ENCODE results near the gene TOX3. TPM values are rescaled to one million over a fixed set of nuclear protein-coding genes. Genes with fewer than 3 reads are reported as not detected.

The TOX3 gene
- total and polyA plus RNA-seq, 2 of the 13 experiments (the other 11 are each of a cell fraction or from before 2014, with no cell fraction given), result 14.5 to 98.6 TPM

DNA sequence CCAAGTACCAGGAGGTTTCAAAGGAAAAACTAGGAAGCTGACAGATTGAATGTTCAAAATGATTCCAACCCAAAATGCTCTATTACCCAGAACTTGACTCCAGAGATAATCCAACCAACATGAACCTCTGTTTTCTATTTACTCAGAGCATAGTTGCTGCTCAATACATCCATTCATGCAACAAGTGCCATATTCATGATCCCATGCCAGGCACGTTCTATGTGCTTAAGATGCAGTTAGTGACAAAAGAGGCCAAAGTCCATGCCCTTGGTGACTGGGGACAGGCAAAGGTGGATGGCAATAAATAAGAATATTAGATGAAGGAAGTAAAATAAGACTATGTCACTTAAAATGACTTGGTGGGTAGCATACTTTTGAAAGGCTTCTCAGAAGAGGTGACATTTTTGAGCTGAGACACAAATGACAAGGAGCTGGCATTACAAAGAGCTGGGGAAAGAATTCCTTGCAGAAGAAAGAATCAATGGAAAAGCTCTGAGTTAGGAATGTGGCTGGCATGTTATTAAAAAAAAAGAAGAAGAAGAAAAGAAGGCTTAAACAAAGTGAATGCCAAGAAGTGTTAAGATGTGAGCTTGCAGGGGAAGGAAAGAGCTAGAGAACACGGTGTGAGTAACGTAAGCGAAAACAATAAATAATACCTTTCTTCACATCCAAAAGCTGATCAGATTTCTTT is 34.5 kb downstream of the TOX3 start:
- BruUV-seq (replicated peaks), result no TSS peak
- H3K9me3 ChIP-seq (ENCODE audit: low read length), result no peaks in the 10 kb centered on the region
- peaks cover 36% of the 10 kb centered on the region for H4K20me1 ChIP-seq (ENCODE audit: insufficient read depth, low read length)
- H3K4me2 ChIP-seq (ENCODE audit: low read depth, low read length), result peak overlapping the region; percentile 2; the same call in 1 of the 2 replicates
- H3K4me1 ChIP-seq (ENCODE audit: insufficient read depth, low read length), result peaks cover 25% of the 10 kb centered on the region
- POLR2A ChIA-PET, result interaction anchor here (0.8 to 2.8 kb wide), 6 partner anchors 10 to 100 kb away, joined by 3 to 10 read pairs (median 3); partner anchors contain the start of gene TOX3
- H3K27ac ChIP-seq (ENCODE audit: extremely low read length, insufficient read depth, low read length), result no peak overlapping the region
- peak; percentile 58 for DNase-seq (ENCODE audit: low spot score)
- peaks cover 89% of the 10 kb centered on the region for H3K79me2 ChIP-seq (ENCODE audit: insufficient read depth, low read length)
- WGBS (ENCODE audit: low lambda C conversion rate), result 94% methylated on average over 4 of the region's 4 CpGs
- in situ Hi-C loops (cut with HindIII; ENCODE audit: extremely low pct_ligation_motif_present, low pct_unique_long_range_greater_than_20kb) (no loop called here), intact Hi-C loops (cut with micrococcal nuclease; ENCODE audit: unreplicated experiment) (loop anchor here (2.0 kb wide), 1 partner anchor 16 kb away; no protein-coding TSS in a partner anchor)
- CTCF ChIA-PET (ENCODE audit: low intra/inter-chr PET ratio, low total read pairs), result no interaction called here
- H3K9ac ChIP-seq (ENCODE audit: insufficient read depth, low read depth, low read length), result no peak overlapping the region
- no peak for FAIRE-seq
- ATAC-seq, result no peak
- H3K36me3 ChIP-seq (replicated peaks in 1 of 2; ENCODE audit: control insufficient read depth in 1 of 2, insufficient read depth in 2 of 2, low read length in 2 of 2), result peaks cover 2 to 25% of the 10 kb centered on the region in 2 experiments; a peak in 4 of 5 replicates
- no peak overlapping the region for H2AFZ ChIP-seq (ENCODE audit: low read length)
- H3K4me3 ChIP-seq (replicated peaks in 1 of 3; ENCODE audit: insufficient read depth in 1 of 3, low read depth in 2 of 3, low read length in 3 of 3), result no peak overlapping the region
- no peaks in the 10 kb centered on the region for H3K27me3 ChIP-seq (ENCODE audit: control insufficient read depth in 1 of 2, insufficient read depth in 2 of 2, low read length in 2 of 2)
- TF ChIP-seq, protein P1, sequence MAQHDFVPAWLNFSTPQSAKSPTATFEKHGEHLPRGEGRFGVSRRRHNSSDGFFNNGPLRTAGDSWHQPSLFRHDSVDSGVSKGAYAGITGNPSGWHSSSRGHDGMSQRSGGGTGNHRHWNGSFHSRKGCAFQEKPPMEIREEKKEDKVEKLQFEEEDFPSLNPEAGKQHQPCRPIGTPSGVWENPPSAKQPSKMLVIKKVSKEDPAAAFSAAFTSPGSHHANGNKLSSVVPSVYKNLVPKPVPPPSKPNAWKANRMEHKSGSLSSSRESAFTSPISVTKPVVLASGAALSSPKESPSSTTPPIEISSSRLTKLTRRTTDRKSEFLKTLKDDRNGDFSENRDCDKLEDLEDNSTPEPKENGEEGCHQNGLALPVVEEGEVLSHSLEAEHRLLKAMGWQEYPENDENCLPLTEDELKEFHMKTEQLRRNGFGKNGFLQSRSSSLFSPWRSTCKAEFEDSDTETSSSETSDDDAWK (CRISPR knock-in tag; IDR thresholded peaks at IDR 0.05), result no peak
- TF ChIP-seq KDM2A (CRISPR knock-in tag; IDR thresholded peaks at IDR 0.05; ENCODE audit: borderline replicate concordance, low read depth) (no peak), STAG1 (CRISPR knock-in tag; IDR thresholded peaks at IDR 0.05) (no peak), MIXL1 (CRISPR knock-in tag; IDR thresholded peaks at IDR 0.05) (no peak), ZNF501 (CRISPR knock-in tag; IDR thresholded peaks at IDR 0.05) (no peak), ZNF883 (CRISPR knock-in tag; IDR thresholded peaks at IDR 0.05; ENCODE audit: not compliant biosample characterization) (no peak), CBX5 (CRISPR knock-in tag; IDR thresholded peaks at IDR 0.05; ENCODE audit: borderline replicate concordance) (no peak), MAZ (IDR thresholded peaks at IDR 0.05; ENCODE audit: borderline replicate concordance, low read depth, low read length) (no peak), MAZ (CRISPR knock-in tag; IDR thresholded peaks at IDR 0.05; ENCODE audit: low read depth) (no peak), PRPF4 (IDR thresholded peaks at IDR 0.05; ENCODE audit: low read depth, low read length, poor library complexity, severe bottlenecking) (no peak), NCOA2 (CRISPR knock-in tag; IDR thresholded peaks at IDR 0.05) (no peak), JDP2 (CRISPR knock-in tag; IDR thresholded peaks at IDR 0.05; ENCODE audit: borderline replicate concordance) (no peak), SRSF9 (IDR thresholded peaks at IDR 0.05; ENCODE audit: borderline replicate concordance, insufficient read depth, low read depth, low read length, poor library complexity, severe bottlenecking) (no peak), ZNF431 (CRISPR knock-in tag; IDR thresholded peaks at IDR 0.05; ENCODE audit: borderline replicate concordance, low read depth) (no peak), ZMYM3 (CRISPR knock-in tag; IDR thresholded peaks at IDR 0.05) (no peak), U2AF2 (IDR thresholded peaks at IDR 0.05; ENCODE audit: low read depth, low read length) (no peak), NFYC (CRISPR knock-in tag; IDR thresholded peaks at IDR 0.05) (no peak)
- TF ChIP-seq, protein P2, sequence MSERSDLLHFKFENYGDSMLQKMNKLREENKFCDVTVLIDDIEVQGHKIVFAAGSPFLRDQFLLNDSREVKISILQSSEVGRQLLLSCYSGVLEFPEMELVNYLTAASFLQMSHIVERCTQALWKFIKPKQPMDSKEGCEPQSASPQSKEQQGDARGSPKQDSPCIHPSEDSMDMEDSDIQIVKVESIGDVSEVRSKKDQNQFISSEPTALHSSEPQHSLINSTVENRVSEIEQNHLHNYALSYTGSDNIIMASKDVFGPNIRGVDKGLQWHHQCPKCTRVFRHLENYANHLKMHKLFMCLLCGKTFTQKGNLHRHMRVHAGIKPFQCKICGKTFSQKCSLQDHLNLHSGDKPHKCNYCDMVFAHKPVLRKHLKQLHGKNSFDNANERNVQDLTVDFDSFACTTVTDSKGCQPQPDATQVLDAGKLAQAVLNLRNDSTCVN (CRISPR knock-in tag; IDR thresholded peaks at IDR 0.05; ENCODE audit: borderline replicate concordance), result no peak
- TF ChIP-seq, protein P3, sequence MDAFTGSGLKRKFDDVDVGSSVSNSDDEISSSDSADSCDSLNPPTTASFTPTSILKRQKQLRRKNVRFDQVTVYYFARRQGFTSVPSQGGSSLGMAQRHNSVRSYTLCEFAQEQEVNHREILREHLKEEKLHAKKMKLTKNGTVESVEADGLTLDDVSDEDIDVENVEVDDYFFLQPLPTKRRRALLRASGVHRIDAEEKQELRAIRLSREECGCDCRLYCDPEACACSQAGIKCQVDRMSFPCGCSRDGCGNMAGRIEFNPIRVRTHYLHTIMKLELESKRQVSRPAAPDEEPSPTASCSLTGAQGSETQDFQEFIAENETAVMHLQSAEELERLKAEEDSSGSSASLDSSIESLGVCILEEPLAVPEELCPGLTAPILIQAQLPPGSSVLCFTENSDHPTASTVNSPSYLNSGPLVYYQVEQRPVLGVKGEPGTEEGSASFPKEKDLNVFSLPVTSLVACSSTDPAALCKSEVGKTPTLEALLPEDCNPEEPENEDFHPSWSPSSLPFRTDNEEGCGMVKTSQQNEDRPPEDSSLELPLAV (CRISPR knock-in tag; conservative IDR thresholded peaks at IDR 0.05; ENCODE audit: low read depth), result no peak
- TF ChIP-seq, protein P4, sequence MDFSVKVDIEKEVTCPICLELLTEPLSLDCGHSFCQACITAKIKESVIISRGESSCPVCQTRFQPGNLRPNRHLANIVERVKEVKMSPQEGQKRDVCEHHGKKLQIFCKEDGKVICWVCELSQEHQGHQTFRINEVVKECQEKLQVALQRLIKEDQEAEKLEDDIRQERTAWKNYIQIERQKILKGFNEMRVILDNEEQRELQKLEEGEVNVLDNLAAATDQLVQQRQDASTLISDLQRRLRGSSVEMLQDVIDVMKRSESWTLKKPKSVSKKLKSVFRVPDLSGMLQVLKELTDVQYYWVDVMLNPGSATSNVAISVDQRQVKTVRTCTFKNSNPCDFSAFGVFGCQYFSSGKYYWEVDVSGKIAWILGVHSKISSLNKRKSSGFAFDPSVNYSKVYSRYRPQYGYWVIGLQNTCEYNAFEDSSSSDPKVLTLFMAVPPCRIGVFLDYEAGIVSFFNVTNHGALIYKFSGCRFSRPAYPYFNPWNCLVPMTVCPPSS (IDR thresholded peaks at IDR 0.05), result no peak
